ENCODE data around the gene DGKE. TPM values are rescaled to one million over a fixed set of nuclear protein-coding genes. Genes with fewer than 3 reads are reported as not detected.

The DGKE gene
- total and polyA plus RNA-seq, 2 of the 13 experiments (the other 11 are each of a cell fraction or from before 2014, with no cell fraction given) = 3.2 to 5.3 TPM

DNA sequence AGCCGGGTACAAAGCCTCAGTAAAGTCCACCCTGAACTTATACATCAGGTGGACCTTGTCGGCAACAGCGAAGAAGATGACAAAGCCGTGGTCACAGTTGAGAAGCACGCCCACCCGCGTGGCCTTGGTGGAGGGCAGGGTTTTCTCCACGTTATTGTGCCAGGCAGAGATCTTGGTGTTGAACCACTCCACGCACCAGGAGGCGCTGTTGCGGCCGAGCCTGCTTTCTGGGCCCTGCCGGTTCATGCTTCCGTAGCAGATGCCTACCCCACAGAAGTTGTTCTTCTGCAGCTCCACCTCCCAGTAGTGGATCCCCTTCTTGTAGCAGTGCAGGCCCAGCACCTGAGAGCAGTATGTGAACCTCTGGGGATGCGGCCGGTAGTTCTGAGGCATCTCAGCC is 57.8 kb downstream of the DGKE start (continued):
- TF ChIP-seq, protein P1, sequence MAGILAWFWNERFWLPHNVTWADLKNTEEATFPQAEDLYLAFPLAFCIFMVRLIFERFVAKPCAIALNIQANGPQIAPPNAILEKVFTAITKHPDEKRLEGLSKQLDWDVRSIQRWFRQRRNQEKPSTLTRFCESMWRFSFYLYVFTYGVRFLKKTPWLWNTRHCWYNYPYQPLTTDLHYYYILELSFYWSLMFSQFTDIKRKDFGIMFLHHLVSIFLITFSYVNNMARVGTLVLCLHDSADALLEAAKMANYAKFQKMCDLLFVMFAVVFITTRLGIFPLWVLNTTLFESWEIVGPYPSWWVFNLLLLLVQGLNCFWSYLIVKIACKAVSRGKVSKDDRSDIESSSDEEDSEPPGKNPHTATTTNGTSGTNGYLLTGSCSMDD (CRISPR knock-in tag; IDR thresholded peaks at IDR 0.05) = no peak
- peak; percentile 51; the same call in 1 of the 2 replicates for TF ChIP-seq ZNF768 (CRISPR knock-in tag; IDR thresholded peaks at IDR 0.05)
- no peak for TF ChIP-seq EZH2 (conservative IDR thresholded peaks at IDR 0.05; ENCODE audit: low read depth, low read length)
- no peak for TF ChIP-seq REXO4 (CRISPR knock-in tag; IDR thresholded peaks at IDR 0.05; ENCODE audit: borderline replicate concordance)
- TF ChIP-seq SMAD1 (CRISPR knock-in tag; IDR thresholded peaks at IDR 0.05; ENCODE audit: borderline replicate concordance, low read depth) = no peak
- TF ChIP-seq FLYWCH1 (CRISPR knock-in tag; IDR thresholded peaks at IDR 0.05) = no peak
- TF ChIP-seq AGO2 (optimal IDR thresholded peaks at IDR 0.05; ENCODE audit: low read depth, low read length) = peak; percentile 27
- peak; percentile 42; the same call in 1 of the 2 replicates for TF ChIP-seq ZNF780A (CRISPR knock-in tag; IDR thresholded peaks at IDR 0.05)
- no peak for TF ChIP-seq ZNF891 (CRISPR knock-in tag; IDR thresholded peaks at IDR 0.05)
- TF ChIP-seq MXI1 (IDR thresholded peaks at IDR 0.05; ENCODE audit: borderline replicate concordance, low read depth, low read length) = no peak
- TF ChIP-seq, protein P2, sequence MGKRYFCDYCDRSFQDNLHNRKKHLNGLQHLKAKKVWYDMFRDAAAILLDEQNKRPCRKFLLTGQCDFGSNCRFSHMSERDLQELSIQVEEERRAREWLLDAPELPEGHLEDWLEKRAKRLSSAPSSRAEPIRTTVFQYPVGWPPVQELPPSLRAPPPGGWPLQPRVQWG (CRISPR knock-in tag; IDR thresholded peaks at IDR 0.05; ENCODE audit: borderline replicate concordance, low read depth) = no peak
- TF ChIP-seq, protein P3, sequence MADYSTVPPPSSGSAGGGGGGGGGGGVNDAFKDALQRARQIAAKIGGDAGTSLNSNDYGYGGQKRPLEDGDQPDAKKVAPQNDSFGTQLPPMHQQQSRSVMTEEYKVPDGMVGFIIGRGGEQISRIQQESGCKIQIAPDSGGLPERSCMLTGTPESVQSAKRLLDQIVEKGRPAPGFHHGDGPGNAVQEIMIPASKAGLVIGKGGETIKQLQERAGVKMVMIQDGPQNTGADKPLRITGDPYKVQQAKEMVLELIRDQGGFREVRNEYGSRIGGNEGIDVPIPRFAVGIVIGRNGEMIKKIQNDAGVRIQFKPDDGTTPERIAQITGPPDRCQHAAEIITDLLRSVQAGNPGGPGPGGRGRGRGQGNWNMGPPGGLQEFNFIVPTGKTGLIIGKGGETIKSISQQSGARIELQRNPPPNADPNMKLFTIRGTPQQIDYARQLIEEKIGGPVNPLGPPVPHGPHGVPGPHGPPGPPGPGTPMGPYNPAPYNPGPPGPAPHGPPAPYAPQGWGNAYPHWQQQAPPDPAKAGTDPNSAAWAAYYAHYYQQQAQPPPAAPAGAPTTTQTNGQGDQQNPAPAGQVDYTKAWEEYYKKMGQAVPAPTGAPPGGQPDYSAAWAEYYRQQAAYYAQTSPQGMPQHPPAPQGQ (CRISPR knock-in tag; IDR thresholded peaks at IDR 0.05; ENCODE audit: borderline replicate concordance) = no peak
- TF ChIP-seq RFX5 (IDR thresholded peaks at IDR 0.05; ENCODE audit: low read depth, low read length) = no peak
- TF ChIP-seq ZNF343 (CRISPR knock-in tag; IDR thresholded peaks at IDR 0.05) = no peak
- TF ChIP-seq EP300 (IDR thresholded peaks at IDR 0.05; ENCODE audit: low read depth in 2 of 2, low read length in 2 of 2) = no peak
- no peak for TF ChIP-seq EP300 (CRISPR knock-in tag; IDR thresholded peaks at IDR 0.05; ENCODE audit: borderline replicate concordance)
- TF ChIP-seq TBP (CRISPR knock-in tag; IDR thresholded peaks at IDR 0.05) = no peak
- no peak for TF ChIP-seq SP2 (CRISPR knock-in tag; IDR thresholded peaks at IDR 0.05)
- TF ChIP-seq, protein P4, sequence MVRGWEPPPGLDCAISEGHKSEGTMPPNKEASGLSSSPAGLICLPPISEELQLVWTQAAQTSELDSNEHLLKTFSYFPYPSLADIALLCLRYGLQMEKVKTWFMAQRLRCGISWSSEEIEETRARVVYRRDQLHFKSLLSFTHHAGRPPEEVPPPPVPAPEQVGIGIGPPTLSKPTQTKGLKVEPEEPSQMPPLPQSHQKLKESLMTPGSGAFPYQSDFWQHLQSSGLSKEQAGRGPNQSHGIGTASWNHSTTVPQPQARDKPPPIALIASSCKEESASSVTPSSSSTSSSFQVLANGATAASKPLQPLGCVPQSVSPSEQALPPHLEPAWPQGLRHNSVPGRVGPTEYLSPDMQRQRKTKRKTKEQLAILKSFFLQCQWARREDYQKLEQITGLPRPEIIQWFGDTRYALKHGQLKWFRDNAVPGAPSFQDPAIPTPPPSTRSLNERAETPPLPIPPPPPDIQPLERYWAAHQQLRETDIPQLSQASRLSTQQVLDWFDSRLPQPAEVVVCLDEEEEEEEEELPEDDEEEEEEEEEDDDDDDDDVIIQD (CRISPR knock-in tag; IDR thresholded peaks at IDR 0.05; ENCODE audit: low read depth) = no peak
- no peak for TF ChIP-seq FOXA1 (IDR thresholded peaks at IDR 0.05)
- TF ChIP-seq FOXA1 (CRISPR knock-in tag; IDR thresholded peaks at IDR 0.05) = no peak
- TF ChIP-seq ZNF788 (CRISPR knock-in tag; IDR thresholded peaks at IDR 0.05; ENCODE audit: borderline replicate concordance) = no peak
- TF ChIP-seq SRSF1 (optimal IDR thresholded peaks at IDR 0.05; ENCODE audit: low read depth, low read length) = no peak
- TF ChIP-seq PRPF4 (IDR thresholded peaks at IDR 0.05; ENCODE audit: low read depth, low read length, poor library complexity, severe bottlenecking) = no peak
- TF ChIP-seq STAG1 (CRISPR knock-in tag; IDR thresholded peaks at IDR 0.05) = peak; percentile 48
- TF ChIP-seq KLF16 (CRISPR knock-in tag; IDR thresholded peaks at IDR 0.05) = no peak
- TF ChIP-seq KMT2A (CRISPR knock-in tag; IDR thresholded peaks at IDR 0.05) = no peak
- TF ChIP-seq ZBTB8A (CRISPR knock-in tag; IDR thresholded peaks at IDR 0.05; ENCODE audit: borderline replicate concordance, low read depth) = no peak
- no peak for TF ChIP-seq ZNF234 (CRISPR knock-in tag; conservative IDR thresholded peaks at IDR 0.05)

All from HepG2 (cell line).